Measurements from ENCODE around the gene GMPPB. TPM values are rescaled to one million over a fixed set of nuclear protein-coding genes. Genes with fewer than 3 reads are reported as not detected.

Gene GMPPB
- total RNA-seq, 3 donors from 2014 or later: 17.4 to 40.0 (median 21.2) TPM

DNA sequence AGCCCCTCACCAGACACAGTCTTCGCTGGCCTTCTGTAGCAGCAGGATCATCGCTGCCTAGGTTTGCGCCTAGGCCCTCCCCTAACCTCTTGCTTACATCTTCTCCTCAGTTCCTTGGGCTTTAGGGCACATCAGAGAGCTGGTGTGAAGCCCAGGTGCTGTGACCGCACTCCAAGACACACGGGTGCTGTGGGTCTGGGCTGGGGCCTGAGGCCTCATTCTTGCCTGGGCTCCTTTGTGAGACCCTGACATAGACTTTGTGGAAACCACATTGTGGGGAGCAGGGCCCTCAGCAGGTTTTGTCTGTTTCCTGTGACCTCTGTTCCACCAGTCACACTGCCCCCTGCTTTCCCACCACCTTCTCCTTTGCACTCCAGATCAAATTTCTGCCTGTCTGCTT is 12.3 kb downstream of the GMPPB start:
- Histone ChIP-seq H3K27me3 (no peaks in the 10 kb centered on the region), H3K4me1 (no peaks in the 10 kb centered on the region), H3K36me3 (no peaks in the 10 kb centered on the region), H3K9me3 (no peaks in the 10 kb centered on the region), H3K27ac (no peak overlapping the region), H3K4me3 (no peak overlapping the region)
- intact Hi-C loops (cut with DNase I; ENCODE audit: low total_unique reads): no loop called here
- no peak for TF ChIP-seq CTCF (IDR thresholded peaks at IDR 0.05)
- TF ChIP-seq POLR2AphosphoS5 (IDR thresholded peaks at IDR 0.05): no peak
- TF ChIP-seq POLR2A (IDR thresholded peaks at IDR 0.05): no peak
- DNase-seq (ENCODE audit: low spot score in 2 of 2): no peak

GRCh38 chr3:49709852-49710251 is 13.9 kb downstream of the GMPPB start:
- no peaks in the 10 kb centered on the region for H3K4me1 ChIP-seq
- no peak for TF ChIP-seq CTCF (IDR thresholded peaks at IDR 0.05)
- no peak for TF ChIP-seq POLR2AphosphoS5 (IDR thresholded peaks at IDR 0.05)
- TF ChIP-seq POLR2A (IDR thresholded peaks at IDR 0.05): no peak
- no peaks in the 10 kb centered on the region for H3K9me3 ChIP-seq
- no peak for DNase-seq (ENCODE audit: low spot score in 2 of 2)
- no peaks in the 10 kb centered on the region for H3K36me3 ChIP-seq
- H3K27ac ChIP-seq: no peak overlapping the region
- intact Hi-C loops (cut with DNase I; ENCODE audit: low total_unique reads): no loop called here
- H3K4me3 ChIP-seq: no peak overlapping the region
- H3K27me3 ChIP-seq: no peaks in the 10 kb centered on the region

- Histone ChIP-seq H3K27ac (no peak overlapping the region), H3K36me3 (no peaks in the 10 kb centered on the region), H3K27me3 (no peaks in the 10 kb centered on the region), H3K4me3 (no peak overlapping the region), H3K4me1 (no peaks in the 10 kb centered on the region), H3K9me3 (no peaks in the 10 kb centered on the region)
- intact Hi-C loops (cut with DNase I; ENCODE audit: low total_unique reads): no loop called here
- no peak for TF ChIP-seq CTCF (IDR thresholded peaks at IDR 0.05)
- no peak for DNase-seq (ENCODE audit: low spot score in 2 of 2)
Observed at GRCh38 chr3:49707113-49707480, 16.7 kb downstream of the GMPPB start.

GRCh38 chr3:49706456-49707112 is 17.2 kb downstream of the GMPPB start:
- no peak for DNase-seq (ENCODE audit: low spot score in 2 of 2)
- Histone ChIP-seq H3K4me1 (no peaks in the 10 kb centered on the region), H3K4me3 (no peak overlapping the region), H3K27me3 (no peaks in the 10 kb centered on the region), H3K27ac (no peak overlapping the region), H3K9me3 (no peaks in the 10 kb centered on the region), H3K36me3 (no peaks in the 10 kb centered on the region)
- intact Hi-C loops (cut with DNase I; ENCODE audit: low total_unique reads): no loop called here
- TF ChIP-seq POLR2AphosphoS5 (IDR thresholded peaks at IDR 0.05) (no peak), CTCF (IDR thresholded peaks at IDR 0.05) (no peak), POLR2A (IDR thresholded peaks at IDR 0.05) (no peak)

DNA sequence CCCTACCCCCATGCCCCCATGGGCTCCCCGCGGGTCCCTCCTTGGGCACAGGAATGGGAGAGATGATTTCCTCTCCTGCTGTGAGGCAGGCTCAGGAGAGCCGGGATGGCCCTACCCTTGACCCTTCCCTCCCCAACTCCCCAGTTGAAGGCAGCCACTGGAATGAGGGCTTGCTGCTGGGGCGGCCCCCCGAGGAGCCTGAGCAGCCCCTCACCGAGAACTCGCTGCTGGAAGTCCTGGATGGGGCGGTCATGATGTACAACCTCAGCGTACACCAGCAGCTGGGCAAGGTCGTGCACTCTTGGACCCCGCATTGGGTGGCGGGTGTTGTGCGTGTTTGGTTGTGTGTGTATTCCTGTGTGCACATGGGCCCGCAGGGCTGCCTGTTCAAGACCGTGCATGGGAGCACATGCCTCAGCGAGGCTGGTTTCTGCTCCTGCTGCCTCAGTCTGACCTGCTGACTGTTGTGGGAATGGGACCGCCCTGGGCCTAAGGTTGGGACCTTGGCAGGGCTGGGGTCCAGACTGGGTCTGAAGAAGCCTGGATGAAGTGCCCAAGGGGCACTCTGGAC is 18.3 kb downstream of the GMPPB start:
- no peaks in the 10 kb centered on the region for H3K4me1 ChIP-seq
- H3K4me3 ChIP-seq: no peak overlapping the region
- no peak overlapping the region for H3K27ac ChIP-seq
- intact Hi-C loops (cut with DNase I; ENCODE audit: low total_unique reads): no loop called here
- no peak for DNase-seq (ENCODE audit: low spot score in 2 of 2)
- H3K9me3 ChIP-seq: no peaks in the 10 kb centered on the region
- no peaks in the 10 kb centered on the region for H3K36me3 ChIP-seq
- TF ChIP-seq CTCF (IDR thresholded peaks at IDR 0.05) (no peak), POLR2A (IDR thresholded peaks at IDR 0.05) (no peak), POLR2AphosphoS5 (IDR thresholded peaks at IDR 0.05) (no peak)
- no peaks in the 10 kb centered on the region for H3K27me3 ChIP-seq
